HepG2 (cell line): ENCODE results near the gene VGLL4. TPM values are rescaled to one million over a fixed set of nuclear protein-coding genes. Genes with fewer than 3 reads are reported as not detected.

ENCODE experiments used
- ATAC-seq: fragments of 200-7000 bp; cut with Tn5 transposase; 3 replicates; pipeline ENCODE4 v1.9.1; 2020; ENCODE audit warnings: mild to moderate bottlenecking, moderate library complexity
- BruUV-seq: library from RNA; stranded (reverse); fragments of 400-500 nt; replicated peaks from 2 replicates; lab custom pipeline; 2021; lab: Mats Ljungman, UMichigan
- CTCF ChIA-PET: fragments of 300-600 bp; formaldehyde crosslinking; extraction: SDS; loops from one replicate; lab custom pipeline; 2021; ENCODE audit warnings: low total read pairs, inconsistent platforms, low intra/inter-chr PET ratio; lab: Yijun Ruan, JAX
- POLR2A ChIA-PET: fragments of 350-600 bp; sonication (Branson Sonifier 250); formaldehyde crosslinking; loops from one replicate; lab custom pipeline; 2020; ENCODE audit warnings: antibody characterized with exemption, inconsistent platforms; lab: Yijun Ruan, JAX
- DNase-seq: peaks from one replicate; pipeline ENCODE4 v3.0.0-alpha.2; 2015; ENCODE audit warnings: low spot score
- FAIRE-seq: peaks from 3 replicates; lab custom pipeline; 2011; peaks lifted over from hg19 to GRCh38; lab: Jason Lieb, UNC
- H2AFZ ChIP-seq: one replicate; pipeline ENCODE4 v1.6.1; 2011; ENCODE audit warnings: low read length, inconsistent platforms
- H3K27ac ChIP-seq: fragments of 300-600 bp; 3 replicates; pipeline ENCODE4 v1.8.0; 2011; ENCODE audit warnings: mixed run types, mild to moderate bottlenecking, mixed read lengths, low read length, inconsistent platforms; ENCODE audit not compliant: insufficient read depth; ENCODE audit errors: extremely low read length
- H3K27me3 ChIP-seq, 2 experiments: fragments of 200-600 bp in 1 of 2; 2 replicates in 1 of 2; 3 replicates in 1 of 2; pipeline versions ENCODE4 v1.6.0 to v1.8.0; 2011; ENCODE audit warnings: low read length in 2 of 2, mild to moderate bottlenecking in 2 of 2, moderate library complexity in 2 of 2, inconsistent platforms in 1 of 2; ENCODE audit not compliant: insufficient read depth in 2 of 2, control insufficient read depth in 1 of 2
- H3K36me3 ChIP-seq, 2 experiments: fragments of 200-600 bp in 1 of 2; replicated peaks in 1 of 2; 2 replicates in 1 of 2; 3 replicates in 1 of 2; pipeline versions ENCODE4 v1.5.1 to v1.8.0; 2011; ENCODE audit warnings: low read length in 2 of 2, inconsistent platforms in 1 of 2; ENCODE audit not compliant: insufficient read depth in 2 of 2, control insufficient read depth in 1 of 2
- H3K4me1 ChIP-seq: 2 replicates; pipeline ENCODE4 v1.5.1; 2012; ENCODE audit warnings: low read length, inconsistent platforms; ENCODE audit not compliant: insufficient read depth
- H3K4me2 ChIP-seq: 2 replicates; pipeline ENCODE4 v1.6.0; 2011; ENCODE audit warnings: low read depth, low read length, inconsistent platforms
- H3K4me3 ChIP-seq, 3 experiments: fragments of 200-600 bp in 1 of 3; sonication (generic), shearing (Covaris generic) in 1 of 3; replicated peaks in 1 of 3; 2 replicates each; pipeline ENCODE4 v1.5.1; 2011 to 2016; ENCODE audit warnings: low read length in 3 of 3, inconsistent platforms in 2 of 3, low read depth in 2 of 3, mild to moderate bottlenecking in 2 of 3, control low read depth in 1 of 3, mixed read lengths in 1 of 3; ENCODE audit not compliant: insufficient read depth in 1 of 3
- H3K79me2 ChIP-seq: one replicate; pipeline ENCODE4 v1.6.1; 2011; ENCODE audit warnings: low read length, inconsistent platforms; ENCODE audit not compliant: insufficient read depth
- H3K9ac ChIP-seq: 2 replicates; pipeline ENCODE4 v1.6.0; 2011; ENCODE audit warnings: mild to moderate bottlenecking, low read depth, low read length, inconsistent platforms; ENCODE audit not compliant: insufficient read depth
- H3K9me3 ChIP-seq: 2 replicates; pipeline ENCODE4 v1.5.1; 2012; ENCODE audit warnings: mild to moderate bottlenecking, low read length
- H4K20me1 ChIP-seq: 2 replicates; pipeline ENCODE4 v1.6.0; 2011; ENCODE audit warnings: inconsistent platforms, mild to moderate bottlenecking, low read length, moderate library complexity; ENCODE audit not compliant: insufficient read depth
- BRD4 ChIP-seq: sonication (generic); formaldehyde crosslinking; IDR thresholded peaks from 2 replicates; pipeline ENCODE4 v1.4.0; 2020; ENCODE audit warnings: missing genetic modification reagents
- ESRRA ChIP-seq: sonication (generic); formaldehyde crosslinking; IDR thresholded peaks from 2 replicates; pipeline ENCODE4 v1.5.1; 2020; ENCODE audit warnings: mild to moderate bottlenecking, low read depth, missing genetic modification reagents
- HDAC2 ChIP-seq: sonication (generic); formaldehyde crosslinking; IDR thresholded peaks from 2 replicates; pipeline ENCODE4 v1.4.0; 2020; ENCODE audit warnings: missing genetic modification reagents
- IKZF1 ChIP-seq: fragments of 450-650 bp; IDR thresholded peaks from 2 replicates; pipeline ENCODE4 v1.7.1; 2016
- MLLT10 ChIP-seq: sonication (generic); formaldehyde crosslinking; IDR thresholded peaks from 2 replicates; pipeline ENCODE4 v1.4.0; 2020; ENCODE audit warnings: missing genetic modification reagents
- NFIC ChIP-seq: IDR thresholded peaks from 2 replicates; pipeline ENCODE4 v1.6.1; 2012; ENCODE audit warnings: mild to moderate bottlenecking, low read length, inconsistent platforms
- NFKBIZ ChIP-seq: IDR thresholded peaks from 2 replicates; pipeline ENCODE4 v1.6.1; 2018; ENCODE audit warnings: missing genetic modification reagents, missing compliant biosample characterization
- PCBP1 ChIP-seq: fragments of 200-400 bp; formaldehyde crosslinking; IDR thresholded peaks from 2 replicates; pipeline ENCODE4 v1.6.1; 2017; ENCODE audit warnings: mild to moderate bottlenecking, low read depth, low read length, borderline replicate concordance
- POLR2A ChIP-seq, 2 experiments: IDR thresholded peaks; 2 replicates each; pipeline ENCODE4 v1.6.1; 2011; ENCODE audit warnings: low read depth in 2 of 2, low read length in 2 of 2, mild to moderate bottlenecking in 1 of 2, moderate library complexity in 1 of 2; ENCODE audit not compliant: insufficient read depth in 1 of 2
- SMYD3 ChIP-seq: sonication (generic); formaldehyde crosslinking; IDR thresholded peaks from 2 replicates; pipeline ENCODE4 v1.8.1; 2023; ENCODE audit warnings: mild to moderate bottlenecking, missing genetic modification reagents
- TBP ChIP-seq: sonication (generic); formaldehyde crosslinking; IDR thresholded peaks from 2 replicates; pipeline ENCODE4 v1.5.0; 2020; ENCODE audit warnings: missing genetic modification reagents
- ZEB1 ChIP-seq: IDR thresholded peaks from 2 replicates; pipeline ENCODE4 v1.6.1; 2012; ENCODE audit warnings: mild to moderate bottlenecking, low read depth, inconsistent platforms; ENCODE audit not compliant: insufficient replicate concordance
- ZNF136 ChIP-seq: sonication (generic); formaldehyde crosslinking; IDR thresholded peaks from 2 replicates; pipeline ENCODE4 v1.8.1; 2022; ENCODE audit warnings: low read depth, mild to moderate bottlenecking, moderate library complexity, missing genetic modification reagents
- ZNF749 ChIP-seq: sonication (generic); formaldehyde crosslinking; IDR thresholded peaks from 2 replicates; pipeline ENCODE4 v1.8.0; 2022; ENCODE audit warnings: mild to moderate bottlenecking, missing genetic modification reagents, moderate library complexity, borderline replicate concordance
- ZSCAN21 ChIP-seq: sonication (generic); formaldehyde crosslinking; IDR thresholded peaks from 2 replicates; pipeline ENCODE4 v1.8.0; 2022; ENCODE audit warnings: mild to moderate bottlenecking, missing genetic modification reagents, moderate library complexity, borderline replicate concordance
- WGBS: methylation state at CpG from one replicate; pipeline ENCODE4 v1.1.6; 2017; ENCODE audit warnings: low lambda C conversion rate; 5-methylcytosine and 5-hydroxymethylcytosine counted together
- in situ Hi-C: cut with HindIII; loops from 2 replicates; pipeline ENCODE4 v1.10.0; 2017; ENCODE audit warnings: low pct_unique_long_range_greater_than_20kb; ENCODE audit not compliant: extremely low pct_ligation_motif_present
- intact Hi-C: fragments of 100-400 bp; cut with micrococcal nuclease; formaldehyde crosslinking; loops from one replicate; pipeline ENCODE4 v1.10.0; 2022; ENCODE audit not compliant: unreplicated experiment
- polyA plus RNA-seq, 8 experiments: library from polyadenylated mRNA; depleted of rRNA in 3 of 8; stranded (reverse) in 7 of 8; unstranded in 1 of 8; fragments of >200 nt; fragmentation: Illumina TruSeq in 4 of 8; extraction: Trizol in 4 of 8; gene quantifications; 2 replicates each; pipeline versions ENCODE4 v1.2.1 to v1.2.3, GENCODE V29; 2011 to 2016; ENCODE audit warnings: low read depth in 4 of 8, missing spikeins in 1 of 8, mixed read lengths in 1 of 8; ENCODE audit not compliant: insufficient read depth in 1 of 8
- total RNA-seq, 5 experiments: library from RNA; depleted of rRNA; stranded (reverse); fragments of >200 nt; fragmentation: Illumina TruSeq; extraction: Trizol; gene quantifications; 2 replicates each; pipeline ENCODE4 v1.2.3, GENCODE V29; 2016; ENCODE audit warnings: low read depth in 1 of 5
- TF ChIP-seq, protein P1 (sequence below): sonication (generic); formaldehyde crosslinking; IDR thresholded peaks from 2 replicates; pipeline ENCODE4 v1.5.0; 2020; ENCODE audit warnings: missing genetic modification reagents
- TF ChIP-seq, protein P2 (sequence below): sonication (generic); formaldehyde crosslinking; IDR thresholded peaks from 2 replicates; pipeline ENCODE4 v1.8.0; 2022; ENCODE audit warnings: mild to moderate bottlenecking, missing genetic modification reagents, moderate library complexity

VGLL4 gene
- total and polyA plus RNA-seq, 2 of the 13 experiments (the other 11 are each of a cell fraction or from before 2014, with no cell fraction given), result 23.2 to 39.0 TPM

- ChIA-PET CTCF (no interaction called here), POLR2A (no interaction called here)
- ATAC-seq (no peak), FAIRE-seq (no peak), DNase-seq (no peak)
- Histone ChIP-seq H3K27me3 (no peaks in the 10 kb centered on the region), H3K4me1 (peaks cover 15% of the 10 kb centered on the region; the same call in 1 of the 2 replicates), H3K4me3 (no peak overlapping the region), H3K9me3 (no peaks in the 10 kb centered on the region), H3K36me3 (no peaks in the 10 kb centered on the region), H3K4me2 (no peak overlapping the region), H3K9ac (no peak overlapping the region), H2AFZ (no peak overlapping the region), H3K79me2 (no peaks in the 10 kb centered on the region), H4K20me1 (no peaks in the 10 kb centered on the region), H3K27ac (no peak overlapping the region)
- WGBS, result 92% methylated on average over 10 of the region's 10 CpGs
- in situ Hi-C loops (no loop called here), intact Hi-C loops (no loop called here)
- BruUV-seq, result no TSS peak
- no peak for TF ChIP-seq NFKBIZ (CRISPR knock-in tag)
- TF ChIP-seq ZNF136, result no peak
- TF ChIP-seq ZNF749 (CRISPR knock-in tag), result no peak
- TF ChIP-seq, protein P1, sequence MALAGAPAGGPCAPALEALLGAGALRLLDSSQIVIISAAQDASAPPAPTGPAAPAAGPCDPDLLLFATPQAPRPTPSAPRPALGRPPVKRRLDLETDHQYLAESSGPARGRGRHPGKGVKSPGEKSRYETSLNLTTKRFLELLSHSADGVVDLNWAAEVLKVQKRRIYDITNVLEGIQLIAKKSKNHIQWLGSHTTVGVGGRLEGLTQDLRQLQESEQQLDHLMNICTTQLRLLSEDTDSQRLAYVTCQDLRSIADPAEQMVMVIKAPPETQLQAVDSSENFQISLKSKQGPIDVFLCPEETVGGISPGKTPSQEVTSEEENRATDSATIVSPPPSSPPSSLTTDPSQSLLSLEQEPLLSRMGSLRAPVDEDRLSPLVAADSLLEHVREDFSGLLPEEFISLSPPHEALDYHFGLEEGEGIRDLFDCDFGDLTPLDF, result no peak
- TF ChIP-seq, protein P2, sequence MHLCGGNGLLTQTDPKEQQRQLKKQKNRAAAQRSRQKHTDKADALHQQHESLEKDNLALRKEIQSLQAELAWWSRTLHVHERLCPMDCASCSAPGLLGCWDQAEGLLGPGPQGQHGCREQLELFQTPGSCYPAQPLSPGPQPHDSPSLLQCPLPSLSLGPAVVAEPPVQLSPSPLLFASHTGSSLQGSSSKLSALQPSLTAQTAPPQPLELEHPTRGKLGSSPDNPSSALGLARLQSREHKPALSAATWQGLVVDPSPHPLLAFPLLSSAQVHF, result no peak
- no peak for TF ChIP-seq ESRRA (CRISPR knock-in tag)
- no peak for TF ChIP-seq TBP (CRISPR knock-in tag)
- no peak for TF ChIP-seq PCBP1
- TF ChIP-seq ZEB1, result no peak
- TF ChIP-seq HDAC2 (CRISPR knock-in tag), result no peak
- TF ChIP-seq POLR2A (IDR thresholded peaks at IDR 0.05; ENCODE audit: insufficient read depth in 1 of 2, low read depth in 2 of 2, low read length in 2 of 2), result no peak
- no peak for TF ChIP-seq SMYD3 (CRISPR knock-in tag)
- TF ChIP-seq NFIC, result no peak
- TF ChIP-seq BRD4 (CRISPR knock-in tag), result no peak
- no peak for TF ChIP-seq ZSCAN21 (CRISPR knock-in tag)
- no peak for TF ChIP-seq IKZF1
- no peak for TF ChIP-seq MLLT10 (CRISPR knock-in tag)
Observed at GRCh38 chr3:11665331-11665730, 21.6 kb upstream of the VGLL4 start.
